Astrocyte (in vitro differentiated cells and primary cell): ENCODE measurements around the gene INSYN2A. TPM values are rescaled to one million over a fixed set of nuclear protein-coding genes. Genes with fewer than 3 reads are reported as not detected.

ENCODE experiments used
- DNase-seq: peaks from one replicate; pipeline ENCODE4 v3.0.0-alpha.2; 2010; ENCODE audit warnings: low read depth
- FAIRE-seq: peaks from 2 replicates; lab custom pipeline; 2011; peaks lifted over from hg19 to GRCh38; lab: Jason Lieb, UNC
- H2AFZ ChIP-seq: 2 replicates; pipeline ENCODE4 v1.6.0; 2012; ENCODE audit warnings: low read depth, low read length, inconsistent platforms
- H3K27ac ChIP-seq: 2 replicates; pipeline ENCODE4 v1.5.1; 2011; ENCODE audit warnings: low read depth, low read length, inconsistent platforms
- H3K27me3 ChIP-seq: 2 replicates; pipeline ENCODE4 v1.6.0; 2011; ENCODE audit warnings: low read length, inconsistent platforms; ENCODE audit not compliant: insufficient read depth
- H3K36me3 ChIP-seq: 2 replicates; pipeline ENCODE4 v1.5.1; 2011; ENCODE audit warnings: low read length, inconsistent platforms; ENCODE audit not compliant: insufficient read depth
- H3K4me1 ChIP-seq: 2 replicates; pipeline ENCODE4 v1.5.1; 2011; ENCODE audit warnings: low read length, inconsistent platforms; ENCODE audit not compliant: insufficient read depth
- H3K4me2 ChIP-seq: 2 replicates; pipeline ENCODE4 v1.6.0; 2012; ENCODE audit warnings: low read length, inconsistent platforms
- H3K4me3 ChIP-seq: 2 replicates; pipeline ENCODE4 v1.5.1; 2011; ENCODE audit warnings: low read depth, mild to moderate bottlenecking, low read length, inconsistent platforms; ENCODE audit not compliant: insufficient read depth
- H3K79me2 ChIP-seq: 2 replicates; pipeline ENCODE4 v1.6.0; 2012; ENCODE audit warnings: mild to moderate bottlenecking, low read length, inconsistent platforms; ENCODE audit not compliant: insufficient read depth
- H3K9ac ChIP-seq: 2 replicates; pipeline ENCODE4 v1.6.0; 2012; ENCODE audit warnings: mild to moderate bottlenecking, low read length, inconsistent platforms
- H3K9me3 ChIP-seq: 2 replicates; pipeline ENCODE4 v1.5.1; 2012; ENCODE audit warnings: low read depth, mild to moderate bottlenecking, low read length, inconsistent platforms; ENCODE audit not compliant: insufficient read depth
- H4K20me1 ChIP-seq: 2 replicates; pipeline ENCODE4 v1.6.0; 2012; ENCODE audit warnings: low read length, inconsistent platforms; ENCODE audit not compliant: insufficient read depth
- H3K27ac Mint-ChIP-seq: one replicate; pipeline ENCODE4 v1.8.0; 2021; ENCODE audit warnings: mild to moderate bottlenecking, mixed read lengths; ENCODE audit not compliant: unreplicated experiment
- H3K27me3 Mint-ChIP-seq: one replicate; pipeline ENCODE4 v1.8.0; 2021; ENCODE audit warnings: low read depth, mixed read lengths; ENCODE audit not compliant: unreplicated experiment
- H3K36me3 Mint-ChIP-seq: one replicate; pipeline ENCODE4 v1.8.0; 2021; ENCODE audit warnings: low read depth, mixed read lengths; ENCODE audit not compliant: unreplicated experiment
- H3K4me1 Mint-ChIP-seq: one replicate; pipeline ENCODE4 v1.8.0; 2021; ENCODE audit warnings: low read depth, mixed read lengths; ENCODE audit not compliant: unreplicated experiment
- H3K4me3 Mint-ChIP-seq: one replicate; pipeline ENCODE4 v1.8.0; 2021; ENCODE audit warnings: mild to moderate bottlenecking, moderate library complexity, mixed read lengths; ENCODE audit not compliant: unreplicated experiment
- H3K9me3 Mint-ChIP-seq: one replicate; pipeline ENCODE4 v1.8.0; 2021; ENCODE audit warnings: mild to moderate bottlenecking, mixed read lengths; ENCODE audit not compliant: unreplicated experiment
- CTCF ChIP-seq: IDR thresholded peaks from 2 replicates; pipeline ENCODE4 v1.5.1; 2011; ENCODE audit warnings: low read depth, mild to moderate bottlenecking, inconsistent platforms, low read length, moderate library complexity; ENCODE audit not compliant: insufficient read depth
- EZH2 ChIP-seq: IDR thresholded peaks from 2 replicates; pipeline ENCODE4 v1.6.1; 2012; ENCODE audit warnings: mild to moderate bottlenecking, low read length, inconsistent platforms; ENCODE audit not compliant: insufficient read depth
- total RNA-seq: library from RNA; stranded (reverse); gene quantifications from 2 replicates; pipeline ENCODE4 v1.2.1, GENCODE V29; 2021

The INSYN2A gene
- total RNA-seq, 1 donor from 2014 or later: 0.41 TPM

GRCh38 chr10:127148066-127148932 lies 48.1 kb downstream of the INSYN2A start:
- Mint-ChIP-seq H3K9me3 (no peaks in the 10 kb centered on the region), H3K4me3 (no peak overlapping the region), H3K4me1 (peaks cover 73% of the 10 kb centered on the region), H3K36me3 (no peaks in the 10 kb centered on the region), H3K27ac (peak overlapping the region; percentile 70), H3K27me3 (no peaks in the 10 kb centered on the region)
- Histone ChIP-seq H3K9ac (peak overlapping the region; percentile 65), H4K20me1 (peaks cover 6% of the 10 kb centered on the region), H3K36me3 (no peaks in the 10 kb centered on the region), H3K27me3 (no peaks in the 10 kb centered on the region), H3K4me3 (peak overlapping the region; percentile 27), H3K27ac (peak overlapping the region; percentile 93), H3K9me3 (no peaks in the 10 kb centered on the region), H3K4me2 (peak overlapping the region; percentile 75), H2AFZ (no peak overlapping the region), H3K79me2 (no peaks in the 10 kb centered on the region), H3K4me1 (peaks cover 62% of the 10 kb centered on the region)
- TF ChIP-seq CTCF: no peak
- TF ChIP-seq EZH2: no peak
- FAIRE-seq (peak; percentile 89), DNase-seq (peak; percentile 90)

- Histone ChIP-seq H3K9me3 (no peaks in the 10 kb centered on the region), H3K27ac (no peak overlapping the region), H3K4me1 (peaks cover 53% of the 10 kb centered on the region), H4K20me1 (no peaks in the 10 kb centered on the region), H3K79me2 (no peaks in the 10 kb centered on the region), H3K36me3 (no peaks in the 10 kb centered on the region), H3K27me3 (no peaks in the 10 kb centered on the region), H3K4me3 (no peak overlapping the region), H2AFZ (no peak overlapping the region), H3K4me2 (peak overlapping the region; percentile 37), H3K9ac (no peak overlapping the region)
- Mint-ChIP-seq H3K27me3 (no peaks in the 10 kb centered on the region), H3K4me1 (peaks cover 60% of the 10 kb centered on the region), H3K27ac (no peak overlapping the region), H3K36me3 (no peaks in the 10 kb centered on the region), H3K9me3 (no peaks in the 10 kb centered on the region), H3K4me3 (no peak overlapping the region)
- TF ChIP-seq CTCF (no peak), EZH2 (no peak)
- DNase-seq: peak; percentile 26
- FAIRE-seq: no peak
Observed at GRCh38 chr10:127146661-127147060, 49.7 kb downstream of the INSYN2A start.
